ENCODE data around the gene TFDP1. TPM values are rescaled to one million over a fixed set of nuclear protein-coding genes. Genes with fewer than 3 reads are reported as not detected.

Gene TFDP1
- total RNA-seq, 2 donors from 2014 or later, result 87.5 to 99.2 TPM

- DNase-seq, result no peak
Observed at GRCh38 chr13:113545455-113545930, 39.1 kb upstream of the TFDP1 start.

GRCh38 chr13:113545931-113546516 is 38.5 kb upstream of the TFDP1 start:
- no peak overlapping the region for H3K4me3 Mint-ChIP-seq
- peaks cover 4 to 5% of the 10 kb centered on the region in 2 donors for H3K36me3 Mint-ChIP-seq (ENCODE audit: insufficient read depth in 2 of 2)
- no peak overlapping the region for H3K27ac Mint-ChIP-seq
- ATAC-seq (replicated peaks in 1 of 2), result no peak
- peaks cover 4% of the 10 kb centered on the region for H3K4me1 Mint-ChIP-seq (ENCODE audit: low read depth)
- H3K9me3 Mint-ChIP-seq, result peaks cover 0 to 4% of the 10 kb centered on the region in 2 donors
- H3K27me3 Mint-ChIP-seq (ENCODE audit: low read depth), result no peaks in the 10 kb centered on the region
- no peak for DNase-seq

More at GRCh38 chr13:113545455-113545930, 39.1 kb upstream of the TFDP1 start:
- Mint-ChIP-seq H3K4me3 (no peak overlapping the region), H3K36me3 (ENCODE audit: insufficient read depth in 2 of 2) (peaks cover 5 to 8% of the 10 kb centered on the region in 2 donors), H3K27me3 (ENCODE audit: low read depth) (no peaks in the 10 kb centered on the region), H3K27ac (no peak overlapping the region), H3K9me3 (peaks cover 0 to 4% of the 10 kb centered on the region in 2 donors), H3K4me1 (ENCODE audit: low read depth) (peaks cover 4% of the 10 kb centered on the region)
- ATAC-seq (replicated peaks in 1 of 2), result no peak

DNA sequence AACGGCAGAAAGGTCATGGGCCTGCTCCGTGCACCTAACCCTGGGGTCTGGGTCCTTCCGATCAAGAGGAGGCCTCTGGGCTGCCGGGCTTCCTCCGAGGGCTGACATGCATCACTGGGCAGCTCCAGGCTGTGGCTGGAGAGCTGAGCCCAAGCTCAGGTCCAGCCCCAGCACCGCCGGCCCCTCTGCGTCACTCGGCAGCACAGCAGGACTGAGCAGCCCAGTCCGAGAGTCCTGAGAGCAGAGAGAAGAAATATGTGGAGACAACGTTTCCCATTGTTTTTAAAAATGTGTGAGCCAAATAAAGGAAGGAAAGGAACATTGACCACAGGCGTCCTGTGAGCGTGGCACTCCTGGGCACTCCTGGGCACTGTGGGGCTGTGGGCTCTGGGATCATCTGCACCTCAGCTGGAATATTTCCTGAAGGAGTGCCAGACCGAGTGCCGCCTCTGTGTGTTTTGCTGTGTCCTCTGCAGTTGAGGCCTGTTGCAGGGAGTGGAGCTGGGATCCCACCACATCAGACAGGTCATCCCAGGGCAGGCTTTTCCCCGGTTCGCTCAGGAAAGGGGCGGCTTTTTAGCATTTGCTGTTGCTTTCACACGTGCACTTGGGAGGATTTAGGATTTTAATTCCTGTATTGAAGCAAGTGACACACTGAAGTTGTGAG is 37.8 kb upstream of the TFDP1 start:
- peaks cover 4% of the 10 kb centered on the region for H3K4me1 Mint-ChIP-seq (ENCODE audit: low read depth)
- H3K9me3 Mint-ChIP-seq, result no peaks in the 10 kb centered on the region
- ATAC-seq (replicated peaks in 1 of 2) (no peak), DNase-seq (no peak)
- no peaks in the 10 kb centered on the region for H3K27me3 Mint-ChIP-seq (ENCODE audit: low read depth)
- H3K27ac Mint-ChIP-seq, result no peak overlapping the region
- no peak overlapping the region for H3K4me3 Mint-ChIP-seq
- peaks cover 0 to 3% of the 10 kb centered on the region in 2 donors for H3K36me3 Mint-ChIP-seq (ENCODE audit: insufficient read depth in 2 of 2)

DNA sequence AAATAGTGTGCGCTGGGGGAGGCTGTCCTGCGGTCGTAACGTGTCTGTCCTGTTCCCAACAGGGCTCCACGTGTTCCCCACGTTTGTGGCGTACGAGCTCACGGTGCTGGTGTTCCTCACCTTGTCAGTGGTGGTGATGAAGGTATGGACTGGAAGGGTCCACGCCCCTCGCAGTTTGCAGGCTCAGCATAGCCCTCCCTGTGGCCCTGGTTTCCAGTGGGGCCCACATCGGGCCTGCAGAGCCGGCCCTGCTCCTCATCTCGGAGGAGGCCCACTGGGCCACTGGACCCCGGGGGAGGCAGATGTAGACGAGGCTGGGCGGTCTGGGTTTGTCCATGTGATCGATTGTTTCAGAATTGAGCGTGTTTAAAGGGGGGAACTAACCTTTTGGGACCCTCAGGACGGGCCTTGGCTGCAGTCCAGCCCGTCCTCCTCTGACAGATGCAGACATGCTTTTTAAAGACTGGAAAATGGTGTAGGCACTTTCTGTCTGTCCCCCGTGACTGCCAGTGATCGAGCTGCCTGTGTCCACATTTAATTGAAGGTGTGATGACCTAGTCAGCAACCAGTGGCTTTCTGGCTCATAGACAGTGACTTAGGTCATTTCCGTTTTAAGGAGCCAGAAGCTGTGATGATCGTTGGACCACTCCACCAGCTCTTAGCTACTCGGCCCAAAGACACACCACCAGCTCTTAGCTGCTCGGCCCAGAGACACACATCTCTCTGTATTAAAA is 37.1 kb upstream of the TFDP1 start:
- no peak overlapping the region for H3K4me3 Mint-ChIP-seq
- ATAC-seq (replicated peaks in 1 of 2) (no peak), DNase-seq (no peak)
- no peaks in the 10 kb centered on the region for H3K27me3 Mint-ChIP-seq (ENCODE audit: low read depth)
- H3K36me3 Mint-ChIP-seq (ENCODE audit: insufficient read depth in 2 of 2), result peaks cover 0 to 3% of the 10 kb centered on the region in 2 donors
- H3K9me3 Mint-ChIP-seq, result no peaks in the 10 kb centered on the region
- H3K27ac Mint-ChIP-seq, result no peak overlapping the region
- peaks cover 4% of the 10 kb centered on the region for H3K4me1 Mint-ChIP-seq (ENCODE audit: low read depth)

DNA sequence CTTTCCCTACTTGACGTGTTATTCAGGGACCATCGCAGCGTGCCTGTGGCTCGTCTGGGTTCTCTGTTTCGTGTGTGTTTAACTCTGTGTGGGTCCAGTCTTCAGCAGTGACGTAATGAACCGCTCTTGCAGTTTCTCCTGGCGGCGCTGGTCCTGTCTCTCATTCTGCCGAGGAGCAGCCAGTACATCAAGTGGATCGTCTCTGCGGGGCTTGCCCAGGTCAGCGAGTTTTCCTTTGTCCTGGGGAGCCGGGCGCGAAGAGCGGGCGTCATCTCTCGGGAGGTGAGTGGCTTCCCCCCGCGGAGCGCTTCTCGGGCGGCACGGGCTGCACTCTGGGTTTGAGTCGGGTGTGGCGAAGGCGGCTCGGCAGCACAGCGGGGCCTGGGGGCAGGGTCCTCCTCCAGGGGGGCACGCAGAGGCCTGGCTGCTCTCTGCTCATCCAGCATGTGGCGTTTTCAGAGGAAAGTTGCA is 36.3 kb upstream of the TFDP1 start:
- peaks cover 0 to 3% of the 10 kb centered on the region in 2 donors for H3K36me3 Mint-ChIP-seq (ENCODE audit: insufficient read depth in 2 of 2)
- no peak for ATAC-seq (replicated peaks in 1 of 2)
- peaks cover 4% of the 10 kb centered on the region for H3K4me1 Mint-ChIP-seq (ENCODE audit: low read depth)
- DNase-seq, result no peak
- H3K27me3 Mint-ChIP-seq (ENCODE audit: low read depth), result no peaks in the 10 kb centered on the region
- no peak overlapping the region for H3K4me3 Mint-ChIP-seq
- no peaks in the 10 kb centered on the region for H3K9me3 Mint-ChIP-seq
- no peak overlapping the region for H3K27ac Mint-ChIP-seq

GRCh38 chr13:113548778-113549621 is 35.6 kb upstream of the TFDP1 start:
- ATAC-seq (replicated peaks in 1 of 2) (no peak), DNase-seq (no peak)
- no peaks in the 10 kb centered on the region for H3K9me3 Mint-ChIP-seq
- peaks cover 4% of the 10 kb centered on the region for H3K4me1 Mint-ChIP-seq (ENCODE audit: low read depth)
- peaks cover 0 to 3% of the 10 kb centered on the region in 2 donors for H3K36me3 Mint-ChIP-seq (ENCODE audit: insufficient read depth in 2 of 2)
- no peak overlapping the region for H3K4me3 Mint-ChIP-seq
- no peak overlapping the region for H3K27ac Mint-ChIP-seq
- no peaks in the 10 kb centered on the region for H3K27me3 Mint-ChIP-seq (ENCODE audit: low read depth)

DNA sequence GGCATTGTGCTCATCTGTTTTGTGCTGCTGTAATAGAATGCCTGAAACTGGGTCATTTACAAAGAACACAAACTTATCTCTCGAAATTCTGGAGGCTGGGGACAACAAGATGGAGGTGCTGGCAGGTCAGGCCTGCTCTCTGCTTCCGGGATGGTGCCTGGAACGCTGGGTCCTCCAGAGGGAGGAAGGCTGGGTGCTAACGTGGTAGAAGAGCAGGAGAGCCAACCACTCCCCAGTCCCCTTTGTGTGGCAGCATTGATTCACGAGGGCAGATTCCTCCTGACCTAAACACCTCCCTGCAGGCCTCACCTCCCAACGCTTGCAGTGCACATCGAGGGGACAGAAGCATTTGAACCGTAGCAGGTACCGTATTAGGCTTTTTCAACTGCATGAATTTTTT is 34.1 kb upstream of the TFDP1 start:
- peaks cover 4% of the 10 kb centered on the region for H3K4me1 Mint-ChIP-seq (ENCODE audit: low read depth)
- no peak for DNase-seq
- no peak for ATAC-seq (replicated peaks in 1 of 2)
- no peak overlapping the region for H3K27ac Mint-ChIP-seq
- no peak overlapping the region for H3K4me3 Mint-ChIP-seq
- peaks cover 0 to 3% of the 10 kb centered on the region in 2 donors for H3K36me3 Mint-ChIP-seq (ENCODE audit: insufficient read depth in 2 of 2)
- no peaks in the 10 kb centered on the region for H3K9me3 Mint-ChIP-seq
- H3K27me3 Mint-ChIP-seq (ENCODE audit: low read depth), result no peaks in the 10 kb centered on the region

DNA sequence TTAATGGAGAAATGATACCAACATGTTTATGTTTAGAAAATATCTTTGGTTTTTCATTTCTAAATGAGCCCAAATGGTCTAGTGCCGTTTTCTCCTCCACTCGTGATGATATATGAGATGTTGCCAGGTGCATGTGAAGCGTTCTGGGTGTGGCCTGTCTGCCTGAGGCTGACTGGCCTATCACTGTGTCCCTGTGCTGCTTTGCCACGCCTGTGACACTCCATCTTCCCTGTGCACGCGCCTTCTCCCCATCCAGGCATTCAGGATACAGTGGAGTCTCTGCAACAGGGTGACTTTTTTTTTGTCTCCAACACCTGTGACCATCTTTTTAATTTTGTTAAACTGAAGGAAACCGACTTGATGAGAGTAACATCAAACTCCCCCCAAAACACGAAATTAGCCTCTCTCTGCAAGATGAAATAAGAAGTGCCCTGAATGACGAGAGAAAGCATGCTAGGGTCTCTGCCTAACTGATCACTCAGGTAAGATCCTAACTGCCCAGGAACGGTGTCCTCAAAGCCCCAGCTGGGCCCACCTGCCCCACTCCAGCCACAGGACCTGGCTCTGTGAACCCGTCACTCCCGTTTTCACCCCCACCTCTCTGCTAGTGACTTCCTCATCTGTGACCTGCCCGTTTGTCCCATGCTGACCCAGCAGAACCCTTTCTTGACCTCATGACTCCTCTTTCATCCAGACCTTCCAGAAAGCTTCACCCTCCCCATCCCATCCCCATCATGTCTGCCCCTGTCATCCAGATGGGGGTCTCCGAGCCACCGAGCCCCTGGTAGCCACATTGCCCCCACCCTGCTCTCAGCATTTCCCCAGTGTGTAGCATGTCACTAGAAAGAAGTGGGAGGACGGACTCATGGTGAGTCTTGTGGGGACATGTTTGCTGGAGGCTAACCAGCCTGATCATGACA is 33.2 kb upstream of the TFDP1 start:
- H3K36me3 Mint-ChIP-seq (ENCODE audit: insufficient read depth in 2 of 2), result peaks cover 0 to 3% of the 10 kb centered on the region in 2 donors
- no peak for DNase-seq
- no peak for ATAC-seq (replicated peaks in 1 of 2)
- H3K4me1 Mint-ChIP-seq (ENCODE audit: low read depth), result no peaks in the 10 kb centered on the region
- no peaks in the 10 kb centered on the region for H3K9me3 Mint-ChIP-seq
- no peak overlapping the region for H3K4me3 Mint-ChIP-seq
- no peak overlapping the region for H3K27ac Mint-ChIP-seq
- H3K27me3 Mint-ChIP-seq (ENCODE audit: low read depth), result no peaks in the 10 kb centered on the region

GRCh38 chr13:113552079-113552478 is 32.5 kb upstream of the TFDP1 start:
- ATAC-seq (replicated peaks in 1 of 2), result no peak
- no peaks in the 10 kb centered on the region for H3K27me3 Mint-ChIP-seq (ENCODE audit: low read depth)
- no peak overlapping the region for H3K27ac Mint-ChIP-seq
- no peaks in the 10 kb centered on the region for H3K9me3 Mint-ChIP-seq
- H3K4me1 Mint-ChIP-seq (ENCODE audit: low read depth), result no peaks in the 10 kb centered on the region
- H3K4me3 Mint-ChIP-seq, result no peak overlapping the region
- DNase-seq, result no peak
- H3K36me3 Mint-ChIP-seq (ENCODE audit: insufficient read depth in 2 of 2), result peaks cover 0 to 3% of the 10 kb centered on the region in 2 donors

GRCh38 chr13:113552786-113553434 is 31.6 kb upstream of the TFDP1 start:
- Mint-ChIP-seq H3K27ac (no peak overlapping the region), H3K4me3 (no peak overlapping the region), H3K4me1 (ENCODE audit: low read depth) (no peaks in the 10 kb centered on the region), H3K36me3 (ENCODE audit: insufficient read depth in 2 of 2) (peaks cover 0 to 3% of the 10 kb centered on the region in 2 donors), H3K9me3 (no peaks in the 10 kb centered on the region), H3K27me3 (ENCODE audit: low read depth) (no peaks in the 10 kb centered on the region)
- ATAC-seq (replicated peaks in 1 of 2) (no peak), DNase-seq (no peak)

- H3K36me3 Mint-ChIP-seq (ENCODE audit: insufficient read depth in 2 of 2), result peaks cover 0 to 3% of the 10 kb centered on the region in 2 donors
- no peak for ATAC-seq (replicated peaks in 1 of 2)
- H3K4me1 Mint-ChIP-seq (ENCODE audit: low read depth), result no peaks in the 10 kb centered on the region
- no peaks in the 10 kb centered on the region for H3K27me3 Mint-ChIP-seq (ENCODE audit: low read depth)
- H3K9me3 Mint-ChIP-seq, result no peaks in the 10 kb centered on the region
- no peak for DNase-seq
- no peak overlapping the region for H3K4me3 Mint-ChIP-seq
- no peak overlapping the region for H3K27ac Mint-ChIP-seq
Observed at GRCh38 chr13:113553511-113554332, 30.8 kb upstream of the TFDP1 start.

All from activated T-cell treated with anti-CD3 and anti-CD28 coated beads, Interleukin-2, amount 50 U/mL, for 72 hours (primary cell).